Hippocampal formation (tissue), 2 donors: ENCODE results near the gene PTH2R.

Experiments used
- DNase-seq, 2 donors: peaks; one replicate each; lab custom pipeline; 2025; lab: John Stamatoyannopoulos, UW

PTH2R gene

DNA sequence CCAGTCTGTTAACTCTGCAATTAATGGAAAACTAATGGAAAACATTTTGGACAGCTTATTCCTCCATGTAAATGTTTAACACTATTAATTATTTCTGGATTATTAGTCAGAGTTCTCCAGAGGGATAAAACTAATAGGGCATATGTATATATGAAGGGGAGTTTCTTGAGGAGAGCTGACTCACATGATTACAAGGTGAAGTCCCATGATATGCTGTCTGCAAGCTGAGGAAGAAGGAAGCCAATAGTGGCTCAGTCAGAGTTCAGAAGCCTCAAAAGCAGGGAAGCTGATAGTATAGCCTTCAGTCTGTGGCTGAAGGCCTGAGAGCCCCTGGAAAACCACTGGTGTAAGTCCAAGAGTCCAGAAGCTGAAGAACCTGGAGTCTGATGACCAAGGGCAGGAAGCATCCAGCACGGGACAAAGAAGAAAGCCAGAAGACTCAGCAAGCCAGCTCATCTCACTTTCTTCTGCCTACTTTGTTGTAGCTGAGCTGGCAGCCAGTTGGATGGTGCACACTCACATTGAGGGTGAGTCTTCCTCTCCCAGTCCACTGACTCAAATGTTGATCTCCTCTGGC, 136.0 kb downstream of the PTH2R start:
- DNase-seq: no peak
